ENCODE results near the gene MIS12. TPM values are rescaled to one million over a fixed set of nuclear protein-coding genes. Genes with fewer than 3 reads are reported as not detected.

Gene MIS12
- total and polyA plus RNA-seq, 4 donors: 4.3 to 18.6 (median 11.1) TPM

DNA sequence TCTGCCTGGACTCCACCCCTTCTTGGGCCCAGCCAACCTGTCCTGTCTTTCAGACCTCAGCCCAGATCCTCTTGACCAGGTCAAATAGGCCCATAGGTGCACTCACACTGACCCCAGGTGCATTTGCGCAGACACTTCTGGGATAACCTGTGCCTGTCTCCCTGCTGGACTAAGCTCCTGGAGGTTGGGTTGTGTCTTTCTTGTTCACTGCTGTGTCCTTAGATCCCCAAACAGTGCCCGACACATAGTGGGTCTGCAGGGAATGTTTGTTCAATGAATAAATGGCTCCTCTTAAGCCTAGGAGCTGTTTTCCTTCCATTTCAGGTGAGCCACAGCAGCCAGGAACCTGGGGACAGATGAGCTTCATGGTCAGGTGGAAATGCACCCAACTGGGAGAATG is 49.1 kb downstream of the MIS12 start (continued):
- TF ChIP-seq, protein P1, sequence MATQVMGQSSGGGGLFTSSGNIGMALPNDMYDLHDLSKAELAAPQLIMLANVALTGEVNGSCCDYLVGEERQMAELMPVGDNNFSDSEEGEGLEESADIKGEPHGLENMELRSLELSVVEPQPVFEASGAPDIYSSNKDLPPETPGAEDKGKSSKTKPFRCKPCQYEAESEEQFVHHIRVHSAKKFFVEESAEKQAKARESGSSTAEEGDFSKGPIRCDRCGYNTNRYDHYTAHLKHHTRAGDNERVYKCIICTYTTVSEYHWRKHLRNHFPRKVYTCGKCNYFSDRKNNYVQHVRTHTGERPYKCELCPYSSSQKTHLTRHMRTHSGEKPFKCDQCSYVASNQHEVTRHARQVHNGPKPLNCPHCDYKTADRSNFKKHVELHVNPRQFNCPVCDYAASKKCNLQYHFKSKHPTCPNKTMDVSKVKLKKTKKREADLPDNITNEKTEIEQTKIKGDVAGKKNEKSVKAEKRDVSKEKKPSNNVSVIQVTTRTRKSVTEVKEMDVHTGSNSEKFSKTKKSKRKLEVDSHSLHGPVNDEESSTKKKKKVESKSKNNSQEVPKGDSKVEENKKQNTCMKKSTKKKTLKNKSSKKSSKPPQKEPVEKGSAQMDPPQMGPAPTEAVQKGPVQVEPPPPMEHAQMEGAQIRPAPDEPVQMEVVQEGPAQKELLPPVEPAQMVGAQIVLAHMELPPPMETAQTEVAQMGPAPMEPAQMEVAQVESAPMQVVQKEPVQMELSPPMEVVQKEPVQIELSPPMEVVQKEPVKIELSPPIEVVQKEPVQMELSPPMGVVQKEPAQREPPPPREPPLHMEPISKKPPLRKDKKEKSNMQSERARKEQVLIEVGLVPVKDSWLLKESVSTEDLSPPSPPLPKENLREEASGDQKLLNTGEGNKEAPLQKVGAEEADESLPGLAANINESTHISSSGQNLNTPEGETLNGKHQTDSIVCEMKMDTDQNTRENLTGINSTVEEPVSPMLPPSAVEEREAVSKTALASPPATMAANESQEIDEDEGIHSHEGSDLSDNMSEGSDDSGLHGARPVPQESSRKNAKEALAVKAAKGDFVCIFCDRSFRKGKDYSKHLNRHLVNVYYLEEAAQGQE (IDR thresholded peaks at IDR 0.05): no peak
- no peak for TF ChIP-seq TAF1 (conservative IDR thresholded peaks at IDR 0.05)
- no peak for TF ChIP-seq RAD21 (IDR thresholded peaks at IDR 0.05)
- TF ChIP-seq, protein P2, sequence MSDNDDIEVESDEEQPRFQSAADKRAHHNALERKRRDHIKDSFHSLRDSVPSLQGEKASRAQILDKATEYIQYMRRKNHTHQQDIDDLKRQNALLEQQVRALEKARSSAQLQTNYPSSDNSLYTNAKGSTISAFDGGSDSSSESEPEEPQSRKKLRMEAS (IDR thresholded peaks at IDR 0.05): no peak
- TF ChIP-seq FOXA2 (IDR thresholded peaks at IDR 0.05): no peak

DNA sequence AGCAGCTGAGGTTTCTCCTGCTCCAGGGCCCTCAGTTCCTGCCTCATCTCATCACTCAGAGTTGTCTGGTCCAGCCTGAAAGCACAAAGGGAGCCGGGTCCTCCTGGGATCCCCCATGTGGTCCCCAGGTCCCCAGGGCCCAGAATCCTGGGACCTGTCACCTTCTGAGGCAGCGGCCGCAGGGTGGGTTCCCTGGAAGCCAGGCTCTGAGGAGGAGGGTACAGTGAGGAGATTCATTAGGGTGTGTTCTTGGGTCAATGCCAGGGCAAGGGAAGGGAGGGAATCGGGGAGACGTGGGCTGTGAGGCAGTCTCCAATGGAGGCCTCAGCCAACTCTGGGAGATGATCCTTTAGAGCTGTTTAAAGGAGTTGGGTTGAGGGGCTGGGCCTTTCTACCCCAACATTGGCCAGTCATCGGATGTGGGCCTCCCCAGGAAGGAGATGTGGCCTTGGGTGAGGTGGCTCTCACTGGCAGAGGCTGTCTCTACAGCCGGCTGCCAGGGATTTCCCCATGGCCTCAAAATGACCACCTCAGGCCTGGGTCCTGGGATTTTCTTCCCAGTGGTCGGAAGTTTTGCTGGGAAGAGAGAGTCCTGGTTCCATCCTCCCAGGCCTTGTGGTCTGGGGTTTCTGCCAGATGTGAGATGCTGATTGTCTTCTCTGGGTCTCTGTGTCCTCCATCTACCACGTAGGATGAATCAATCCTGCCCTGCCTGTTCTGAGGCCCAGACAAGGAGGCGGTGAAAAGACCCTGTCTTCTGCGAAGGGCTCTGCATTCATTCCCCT is 50.7 kb downstream of the MIS12 start:
- H3K4me1 ChIP-seq (ENCODE audit: control insufficient read depth in 4 of 4, insufficient read depth in 4 of 4, low read length in 3 of 4): no peaks in the 10 kb centered on the region
- H3K4me3 ChIP-seq (ENCODE audit: low read depth in 1 of 3, low read length in 3 of 3): no peak overlapping the region
- no peak overlapping the region for H3K9ac ChIP-seq (ENCODE audit: low read depth in 1 of 2, low read length in 2 of 2)
- DNase-seq (ENCODE audit: low spot score): no peak
- H3K36me3 ChIP-seq (ENCODE audit: control insufficient read depth in 4 of 4, insufficient read depth in 3 of 4, low read depth in 1 of 4, low read length in 3 of 4): no peaks in the 10 kb centered on the region
- no peaks in the 10 kb centered on the region for H3K9me3 ChIP-seq (ENCODE audit: control insufficient read depth in 4 of 4, low read length in 3 of 4)
- no peaks in the 10 kb centered on the region for H3K27me3 ChIP-seq (ENCODE audit: control insufficient read depth in 4 of 4, insufficient read depth in 4 of 4, low read length in 3 of 4)
- whole genome bisulfite sequencing: 88% methylated on average over 11 of the region's 11 CpGs
- no peak for TF ChIP-seq TAF1 (conservative IDR thresholded peaks at IDR 0.05)
- TF ChIP-seq RXRA (IDR thresholded peaks at IDR 0.05): no peak
- TF ChIP-seq YY1 (IDR thresholded peaks at IDR 0.05): no peak
- no peak for TF ChIP-seq HNF4A (conservative IDR thresholded peaks at IDR 0.05)
- TF ChIP-seq EGR1 (IDR thresholded peaks at IDR 0.05; ENCODE audit: low read depth in 2 of 2): no peak
- no peak for TF ChIP-seq JUND (IDR thresholded peaks at IDR 0.05)
- TF ChIP-seq HNF4G (IDR thresholded peaks at IDR 0.05): no peak
- TF ChIP-seq, protein P3, sequence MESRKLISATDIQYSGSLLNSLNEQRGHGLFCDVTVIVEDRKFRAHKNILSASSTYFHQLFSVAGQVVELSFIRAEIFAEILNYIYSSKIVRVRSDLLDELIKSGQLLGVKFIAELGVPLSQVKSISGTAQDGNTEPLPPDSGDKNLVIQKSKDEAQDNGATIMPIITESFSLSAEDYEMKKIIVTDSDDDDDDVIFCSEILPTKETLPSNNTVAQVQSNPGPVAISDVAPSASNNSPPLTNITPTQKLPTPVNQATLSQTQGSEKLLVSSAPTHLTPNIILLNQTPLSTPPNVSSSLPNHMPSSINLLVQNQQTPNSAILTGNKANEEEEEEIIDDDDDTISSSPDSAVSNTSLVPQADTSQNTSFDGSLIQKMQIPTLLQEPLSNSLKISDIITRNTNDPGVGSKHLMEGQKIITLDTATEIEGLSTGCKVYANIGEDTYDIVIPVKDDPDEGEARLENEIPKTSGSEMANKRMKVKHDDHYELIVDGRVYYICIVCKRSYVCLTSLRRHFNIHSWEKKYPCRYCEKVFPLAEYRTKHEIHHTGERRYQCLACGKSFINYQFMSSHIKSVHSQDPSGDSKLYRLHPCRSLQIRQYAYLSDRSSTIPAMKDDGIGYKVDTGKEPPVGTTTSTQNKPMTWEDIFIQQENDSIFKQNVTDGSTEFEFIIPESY (IDR thresholded peaks at IDR 0.05): no peak
- TF ChIP-seq, protein P2 (IDR thresholded peaks at IDR 0.05): no peak
- TF ChIP-seq RAD21 (IDR thresholded peaks at IDR 0.05): no peak
- no peak for TF ChIP-seq NR2F2 (IDR thresholded peaks at IDR 0.05)
- no peak for TF ChIP-seq FOXA1 (IDR thresholded peaks at IDR 0.05)
- TF ChIP-seq GABPA (IDR thresholded peaks at IDR 0.05 in 1 of 2, conservative IDR thresholded peaks at IDR 0.05 in 1 of 2): no peak
- no peak for TF ChIP-seq SP1 (IDR thresholded peaks at IDR 0.05)
- no peak for TF ChIP-seq FOXA2 (IDR thresholded peaks at IDR 0.05)
- TF ChIP-seq, protein P1 (IDR thresholded peaks at IDR 0.05): no peak
- no peak for TF ChIP-seq ATF3 (IDR thresholded peaks at IDR 0.05)
- TF ChIP-seq, protein P4, sequence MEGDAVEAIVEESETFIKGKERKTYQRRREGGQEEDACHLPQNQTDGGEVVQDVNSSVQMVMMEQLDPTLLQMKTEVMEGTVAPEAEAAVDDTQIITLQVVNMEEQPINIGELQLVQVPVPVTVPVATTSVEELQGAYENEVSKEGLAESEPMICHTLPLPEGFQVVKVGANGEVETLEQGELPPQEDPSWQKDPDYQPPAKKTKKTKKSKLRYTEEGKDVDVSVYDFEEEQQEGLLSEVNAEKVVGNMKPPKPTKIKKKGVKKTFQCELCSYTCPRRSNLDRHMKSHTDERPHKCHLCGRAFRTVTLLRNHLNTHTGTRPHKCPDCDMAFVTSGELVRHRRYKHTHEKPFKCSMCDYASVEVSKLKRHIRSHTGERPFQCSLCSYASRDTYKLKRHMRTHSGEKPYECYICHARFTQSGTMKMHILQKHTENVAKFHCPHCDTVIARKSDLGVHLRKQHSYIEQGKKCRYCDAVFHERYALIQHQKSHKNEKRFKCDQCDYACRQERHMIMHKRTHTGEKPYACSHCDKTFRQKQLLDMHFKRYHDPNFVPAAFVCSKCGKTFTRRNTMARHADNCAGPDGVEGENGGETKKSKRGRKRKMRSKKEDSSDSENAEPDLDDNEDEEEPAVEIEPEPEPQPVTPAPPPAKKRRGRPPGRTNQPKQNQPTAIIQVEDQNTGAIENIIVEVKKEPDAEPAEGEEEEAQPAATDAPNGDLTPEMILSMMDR (IDR thresholded peaks at IDR 0.05; ENCODE audit: low read depth, low read length, missing input control): no peak
- no peak overlapping the region for H3K27ac ChIP-seq (ENCODE audit: low read depth in 1 of 2, low read length in 2 of 2)

All from liver (tissue), 9 donors.